ENCODE results near the gene DIPK1A. TPM values are rescaled to one million over a fixed set of nuclear protein-coding genes. Genes with fewer than 3 reads are reported as not detected.

Gene DIPK1A
- total RNA-seq, 1 donor from 2014 or later: 9.7 TPM

- DNase-seq (ENCODE audit: low read depth): no peak
- no peak overlapping the region for H3K4me3 ChIP-seq (ENCODE audit: low read depth, low read length)
- peaks cover 3% of the 10 kb centered on the region for H3K27me3 ChIP-seq (ENCODE audit: control insufficient read depth, insufficient read depth, low read length)
- H3K36me3 ChIP-seq (ENCODE audit: control insufficient read depth, insufficient read depth, low read length): no peaks in the 10 kb centered on the region
- no peak for FAIRE-seq
- no peak for TF ChIP-seq CTCF (IDR thresholded peaks at IDR 0.05; ENCODE audit: insufficient read depth, low read length, severe bottlenecking)
These were observed 41.5 kb upstream of the DIPK1A start for GRCh38 chr1:93002781-93003180.

- H3K27me3 ChIP-seq (ENCODE audit: control insufficient read depth, insufficient read depth, low read length): peaks cover 3% of the 10 kb centered on the region
- DNase-seq (ENCODE audit: low read depth) (no peak), FAIRE-seq (no peak)
- H3K36me3 ChIP-seq (ENCODE audit: control insufficient read depth, insufficient read depth, low read length): no peaks in the 10 kb centered on the region
- H3K4me3 ChIP-seq (ENCODE audit: low read depth, low read length): no peak overlapping the region
- TF ChIP-seq CTCF (IDR thresholded peaks at IDR 0.05; ENCODE audit: insufficient read depth, low read length, severe bottlenecking): no peak
These were observed 40.6 kb upstream of the DIPK1A start for GRCh38 chr1:93001893-93002292.

- FAIRE-seq: no peak
- Histone ChIP-seq H3K4me3 (ENCODE audit: low read depth, low read length) (no peak overlapping the region), H3K27me3 (ENCODE audit: control insufficient read depth, insufficient read depth, low read length) (peaks cover 3% of the 10 kb centered on the region), H3K36me3 (ENCODE audit: control insufficient read depth, insufficient read depth, low read length) (no peaks in the 10 kb centered on the region)
- DNase-seq (ENCODE audit: low read depth): no peak
- TF ChIP-seq CTCF (IDR thresholded peaks at IDR 0.05; ENCODE audit: insufficient read depth, low read length, severe bottlenecking): no peak
These were observed 39.5 kb upstream of the DIPK1A start for GRCh38 chr1:93000751-93001175.

- no peak for TF ChIP-seq CTCF (IDR thresholded peaks at IDR 0.05; ENCODE audit: insufficient read depth, low read length, severe bottlenecking)
- no peaks in the 10 kb centered on the region for H3K36me3 ChIP-seq (ENCODE audit: control insufficient read depth, insufficient read depth, low read length)
- H3K27me3 ChIP-seq (ENCODE audit: control insufficient read depth, insufficient read depth, low read length): peaks cover 3% of the 10 kb centered on the region
- H3K4me3 ChIP-seq (ENCODE audit: low read depth, low read length): no peak overlapping the region
- DNase-seq (ENCODE audit: low read depth): no peak
- FAIRE-seq: no peak
These were observed 39.0 kb upstream of the DIPK1A start for GRCh38 chr1:93000291-93000690.

GRCh38 chr1:92998821-92999220 lies 37.6 kb upstream of the DIPK1A start:
- H3K36me3 ChIP-seq (ENCODE audit: control insufficient read depth, insufficient read depth, low read length): no peaks in the 10 kb centered on the region
- no peak for DNase-seq (ENCODE audit: low read depth)
- H3K27me3 ChIP-seq (ENCODE audit: control insufficient read depth, insufficient read depth, low read length): peaks cover 3% of the 10 kb centered on the region
- FAIRE-seq: no peak
- H3K4me3 ChIP-seq (ENCODE audit: low read depth, low read length): no peak overlapping the region
- no peak for TF ChIP-seq CTCF (IDR thresholded peaks at IDR 0.05; ENCODE audit: insufficient read depth, low read length, severe bottlenecking)
